Fibroblast of skin of right biceps (primary cell): ENCODE measurements around the gene KRTAP1-1.
"Not testable (repeated sequence)": the region's sequence is repeated elsewhere in the genome, so short reads cannot be mapped to it uniquely, and the experiment has no call there.

Source experiments
- DNase-seq: peaks from one replicate; pipeline ENCODE4 v3.0.0-alpha.2; 2013

KRTAP1-1 gene

GRCh38 chr17:41040783-41041571 is at the start of gene KRTAP1-1:
TSS of gene KRTAP1-1 (minus strand) at chr17:41041450. CDS start at chr17:41041397, 53 bp downstream.
- DNase-seq = not testable (repeated sequence)

- not testable (repeated sequence) for DNase-seq
Measured at GRCh38 chr17:41088760-41089352, 47.6 kb upstream of the KRTAP1-1 start.

- DNase-seq = not testable (repeated sequence)
Measured at GRCh38 chr17:41084100-41084856, 43.0 kb upstream of the KRTAP1-1 start, which contains the start of gene KRTAP4-7. TSS of gene KRTAP4-7 (plus strand) at chr17:41084150. CDS start at chr17:41084207, 57 bp downstream.

GRCh38 chr17:41083427-41083826 is 42.2 kb upstream of the KRTAP1-1 start:
- peak; percentile 86 for DNase-seq

GRCh38 chr17:41082626-41083025 is 41.4 kb upstream of the KRTAP1-1 start:
- peak; percentile 61 for DNase-seq

- no peak for DNase-seq
Measured at GRCh38 chr17:41076788-41077187, 35.5 kb upstream of the KRTAP1-1 start.

- DNase-seq = no peak
Measured at GRCh38 chr17:41073676-41074075, 32.4 kb upstream of the KRTAP1-1 start.

GRCh38 chr17:41071606-41072360 is 30.5 kb upstream of the KRTAP1-1 start:
- DNase-seq = no peak

- DNase-seq = no peak
Measured at GRCh38 chr17:41069031-41069430, 27.8 kb upstream of the KRTAP1-1 start.

GRCh38 chr17:41067281-41067680 is 26.0 kb upstream of the KRTAP1-1 start:
- DNase-seq = peak; percentile 62

- DNase-seq = peak; percentile 92
Measured at GRCh38 chr17:41065829-41066624, 24.8 kb upstream of the KRTAP1-1 start, which contains the start of gene KRTAP2-4. TSS of gene KRTAP2-4 (minus strand) at chr17:41065879. CDS start at chr17:41065845, 34 bp downstream.

GRCh38 chr17:41065016-41065689 is 23.9 kb upstream of the KRTAP1-1 start:
- DNase-seq = not testable (repeated sequence)

GRCh38 chr17:41064301-41064700 is 23.1 kb upstream of the KRTAP1-1 start:
- DNase-seq = no peak

- no peak for DNase-seq
Measured at GRCh38 chr17:41063449-41063848, 22.2 kb upstream of the KRTAP1-1 start.

- DNase-seq = peak; percentile 98
Measured at GRCh38 chr17:41061964-41062363, 20.7 kb upstream of the KRTAP1-1 start.

- DNase-seq = peak; percentile 98
Measured at GRCh38 chr17:41060052-41060604, 18.9 kb upstream of the KRTAP1-1 start, which contains the start of gene KRTAP2-3. TSS of gene KRTAP2-3 (minus strand) at chr17:41060114. CDS start at chr17:41060050, 64 bp downstream.

GRCh38 chr17:41059276-41060051 is 18.2 kb upstream of the KRTAP1-1 start:
- peak; percentile 96 for DNase-seq

GRCh38 chr17:41058741-41059140 is 17.5 kb upstream of the KRTAP1-1 start:
- no peak for DNase-seq

- DNase-seq = no peak
Measured at GRCh38 chr17:41057547-41057946, 16.3 kb upstream of the KRTAP1-1 start.

GRCh38 chr17:41055130-41055529 is 13.9 kb upstream of the KRTAP1-1 start, which contains the start of gene KRTAP2-2:
TSS of gene KRTAP2-2 (minus strand) at chr17:41055230. CDS start at chr17:41055211, 19 bp downstream.
- DNase-seq = not testable (repeated sequence)
